HepG2 (cell line): Measurements from ENCODE around the gene PYGO2. TPM values are rescaled to one million over a fixed set of nuclear protein-coding genes. Genes with fewer than 3 reads are reported as not detected.

Experiments used
- microRNA-seq: library from miRNA; unstranded; fragments of <30 nt; microRNA quantifications from one replicate; pipeline ENCODE4, GENCODE V29; 2020
- polyA plus RNA-seq, 8 experiments: library from polyadenylated mRNA; depleted of rRNA in 3 of 8; stranded (reverse) in 7 of 8; unstranded in 1 of 8; fragments of >200 nt; fragmentation: Illumina TruSeq in 4 of 8; extraction: Trizol in 4 of 8; gene quantifications; 2 replicates each; pipeline versions ENCODE4 v1.2.1 to v1.2.3, GENCODE V29; 2011 to 2016; ENCODE audit warnings: low read depth in 4 of 8, missing spikeins in 1 of 8, mixed read lengths in 1 of 8; ENCODE audit not compliant: insufficient read depth in 1 of 8
- small RNA-seq, 3 experiments: library from RNA; depleted of rRNA; stranded (forward); fragments of <200 nt; gene quantifications; one replicate each; pipeline ENCODE3, GENCODE V24; 2012; ENCODE audit warnings: low read depth in 2 of 3, low replicate concordance in 1 of 3; ENCODE audit not compliant: insufficient read length in 3 of 3, insufficient read depth in 2 of 3
- total RNA-seq, 5 experiments: library from RNA; depleted of rRNA; stranded (reverse); fragments of >200 nt; fragmentation: Illumina TruSeq; extraction: Trizol; gene quantifications; 2 replicates each; pipeline ENCODE4 v1.2.3, GENCODE V29; 2016; ENCODE audit warnings: low read depth in 1 of 5

The PYGO2 gene
- total and polyA plus RNA-seq, 2 of the 13 experiments (the other 11 are each of a cell fraction or from before 2014, with no cell fraction given), result 20.3 to 21.8 TPM

Small RNA genes within 50 kb of the gene (microRNA-seq; reads per million reads assigned to microRNA genes)
- gene MIR4258, result not detected

Small RNA genes within 50 kb of the gene (small RNA-seq; reads per million reads assigned to genes)
- gene MIR4258, result 0 reads per million in 3 experiments
- 0 reads per million in 3 experiments for gene RF00017

Other genes starting within 250 kb of the PYGO2 start
- gene KCNN3, start 91.5 kb downstream of the PYGO2 start, total RNA-seq (2016; rRNA removed; fragmentation: Illumina TruSeq; extraction: Trizol), result not detected in 2 replicates
- gene KCNN3, start 91.5 kb downstream of the PYGO2 start, polyA plus RNA-seq (2011; rRNA removed), result 0.01 TPM in 1 of 2 replicates, not detected in the other
- gene PMVK, start 25.1 kb downstream of the PYGO2 start, total RNA-seq (2016; rRNA removed; fragmentation: Illumina TruSeq; extraction: Trizol), result 3.9 and 7.5 TPM in 2 replicates
- 12.6 and 17.4 TPM in 2 replicates for gene PMVK, start 25.1 kb downstream of the PYGO2 start, polyA plus RNA-seq (2011; rRNA removed)
- gene PBXIP1, start 5.7 kb downstream of the PYGO2 start, total RNA-seq (2016; rRNA removed; fragmentation: Illumina TruSeq; extraction: Trizol), result 7.3 and 16.3 TPM in 2 replicates
- gene PBXIP1, start 5.7 kb downstream of the PYGO2 start, polyA plus RNA-seq (2011; rRNA removed), result 31.9 and 40.0 TPM in 2 replicates
- 52.0 and 55.0 TPM in 2 replicates for gene SHC1, start 9.0 kb upstream of the PYGO2 start, total RNA-seq (2016; rRNA removed; fragmentation: Illumina TruSeq; extraction: Trizol)
- gene SHC1, start 9.0 kb upstream of the PYGO2 start, polyA plus RNA-seq (2011; rRNA removed), result 137 and 146 TPM in 2 replicates
- gene CKS1B, start 12.9 kb upstream of the PYGO2 start, total RNA-seq (2016; rRNA removed; fragmentation: Illumina TruSeq; extraction: Trizol), result 217 and 268 TPM in 2 replicates
- 122 and 222 TPM in 2 replicates for gene CKS1B, start 12.9 kb upstream of the PYGO2 start, polyA plus RNA-seq (2011; rRNA removed)
- gene FLAD1, start 21.6 kb upstream of the PYGO2 start, total RNA-seq (2016; rRNA removed; fragmentation: Illumina TruSeq; extraction: Trizol), result 32.8 and 32.9 TPM in 2 replicates
- 25.9 and 30.3 TPM in 2 replicates for gene FLAD1, start 21.6 kb upstream of the PYGO2 start, polyA plus RNA-seq (2011; rRNA removed)
- 0.29 TPM in 1 of 2 replicates, not detected in the other for gene LENEP, start 31.8 kb upstream of the PYGO2 start, total RNA-seq (2016; rRNA removed; fragmentation: Illumina TruSeq; extraction: Trizol)
- not detected in 2 replicates for gene LENEP, start 31.8 kb upstream of the PYGO2 start, polyA plus RNA-seq (2011; rRNA removed)
- gene ZBTB7B, start 41.0 kb upstream of the PYGO2 start, total RNA-seq (2016; rRNA removed; fragmentation: Illumina TruSeq; extraction: Trizol), result 10.1 and 15.5 TPM in 2 replicates
- gene ZBTB7B, start 41.0 kb upstream of the PYGO2 start, polyA plus RNA-seq (2011; rRNA removed), result 17.5 and 22.3 TPM in 2 replicates
- not detected in 2 replicates for gene DCST2, start 72.0 kb upstream of the PYGO2 start, total RNA-seq (2016; rRNA removed; fragmentation: Illumina TruSeq; extraction: Trizol)
- gene DCST2, start 72.0 kb upstream of the PYGO2 start, polyA plus RNA-seq (2011; rRNA removed), result 0.74 and 0.80 TPM in 2 replicates
- gene DCST1, start 72.0 kb upstream of the PYGO2 start, total RNA-seq (2016; rRNA removed; fragmentation: Illumina TruSeq; extraction: Trizol), result not detected in 2 replicates
- gene DCST1, start 72.0 kb upstream of the PYGO2 start, polyA plus RNA-seq (2011; rRNA removed), result 0.04 TPM in 1 of 2 replicates, not detected in the other
- gene ADAM15, start 89.5 kb upstream of the PYGO2 start, total RNA-seq (2016; rRNA removed; fragmentation: Illumina TruSeq; extraction: Trizol), result 12.3 and 25.6 TPM in 2 replicates
- gene ADAM15, start 89.5 kb upstream of the PYGO2 start, polyA plus RNA-seq (2011; rRNA removed), result 17.9 and 24.0 TPM in 2 replicates
- gene EFNA4, start 102.0 kb upstream of the PYGO2 start, total RNA-seq (2016; rRNA removed; fragmentation: Illumina TruSeq; extraction: Trizol), result 9.3 and 17.2 TPM in 2 replicates
- 12.0 and 13.9 TPM in 2 replicates for gene EFNA4, start 102.0 kb upstream of the PYGO2 start, polyA plus RNA-seq (2011; rRNA removed)
- 1.0 and 1.6 TPM in 2 replicates for gene EFNA3, start 117.1 kb upstream of the PYGO2 start, total RNA-seq (2016; rRNA removed; fragmentation: Illumina TruSeq; extraction: Trizol)
- gene EFNA3, start 117.1 kb upstream of the PYGO2 start, polyA plus RNA-seq (2011; rRNA removed), result 5.7 and 6.8 TPM in 2 replicates
- gene EFNA1, start 166.1 kb upstream of the PYGO2 start, total RNA-seq (2016; rRNA removed; fragmentation: Illumina TruSeq; extraction: Trizol), result 41.2 and 81.8 TPM in 2 replicates
- gene EFNA1, start 166.1 kb upstream of the PYGO2 start, polyA plus RNA-seq (2011; rRNA removed), result 874 and 1,163 TPM in 2 replicates
- gene SLC50A1, start 174.1 kb upstream of the PYGO2 start, total RNA-seq (2016; rRNA removed; fragmentation: Illumina TruSeq; extraction: Trizol), result 16.4 and 22.5 TPM in 2 replicates
- 46.8 and 49.5 TPM in 2 replicates for gene SLC50A1, start 174.1 kb upstream of the PYGO2 start, polyA plus RNA-seq (2011; rRNA removed)
- 14.8 and 23.2 TPM in 2 replicates for gene DPM3, start 178.7 kb upstream of the PYGO2 start, total RNA-seq (2016; rRNA removed; fragmentation: Illumina TruSeq; extraction: Trizol)
- 53.4 and 61.7 TPM in 2 replicates for gene DPM3, start 178.7 kb upstream of the PYGO2 start, polyA plus RNA-seq (2011; rRNA removed)
- 48.5 and 79.4 TPM in 2 replicates for gene KRTCAP2, start 211.5 kb upstream of the PYGO2 start, total RNA-seq (2016; rRNA removed; fragmentation: Illumina TruSeq; extraction: Trizol)
- 77.3 and 89.3 TPM in 2 replicates for gene KRTCAP2, start 211.5 kb upstream of the PYGO2 start, polyA plus RNA-seq (2011; rRNA removed)
- 0.04 and 0.08 TPM in 2 replicates for gene TRIM46, start 212.1 kb upstream of the PYGO2 start, total RNA-seq (2016; rRNA removed; fragmentation: Illumina TruSeq; extraction: Trizol)
- gene TRIM46, start 212.1 kb upstream of the PYGO2 start, polyA plus RNA-seq (2011; rRNA removed), result 0.09 and 0.12 TPM in 2 replicates
- 0.39 and 0.86 TPM in 2 replicates for gene THBS3, start 246.1 kb upstream of the PYGO2 start, total RNA-seq (2016; rRNA removed; fragmentation: Illumina TruSeq; extraction: Trizol)
- gene THBS3, start 246.1 kb upstream of the PYGO2 start, polyA plus RNA-seq (2011; rRNA removed), result 3.6 and 4.4 TPM in 2 replicates
- 64.5 and 71.5 TPM in 2 replicates for gene MTX1, start 246.9 kb upstream of the PYGO2 start, total RNA-seq (2016; rRNA removed; fragmentation: Illumina TruSeq; extraction: Trizol)
- 72.6 and 85.1 TPM in 2 replicates for gene MTX1, start 246.9 kb upstream of the PYGO2 start, polyA plus RNA-seq (2011; rRNA removed)